CD4-positive, alpha-beta memory T cell (primary cell): Measurements from ENCODE around the gene PCSK4. TPM values are rescaled to one million over a fixed set of nuclear protein-coding genes. Genes with fewer than 3 reads are reported as not detected.

Experiments used
- CTCF ChIA-PET: fragments of 350-600 bp; sonication (Branson Sonifier 250); formaldehyde crosslinking; loops from one replicate; lab custom pipeline; 2021; ENCODE audit warnings: inconsistent platforms; ENCODE audit not compliant: partially characterized antibody; lab: Charles Lee
- POLR2A ChIA-PET: fragments of 350-600 bp; sonication (Branson Sonifier 250); formaldehyde crosslinking; loops from one replicate; lab custom pipeline; 2021; ENCODE audit not compliant: partially characterized antibody; lab: Charles Lee
- DNase-seq, 5 donors: peaks; one replicate each; pipeline versions ENCODE4 v3.0.0 to v3.0.0-alpha.2; 2020 to 2022; ENCODE audit warnings: mixed read lengths in 1 of 5
- H3K27ac ChIP-seq: one replicate; pipeline ENCODE4 v1.7.0; 2013; ENCODE audit warnings: low read depth, low read length
- H3K27me3 ChIP-seq: 2 replicates; pipeline ENCODE4 v1.7.0; 2013; ENCODE audit warnings: mild to moderate bottlenecking, low read length, moderate library complexity; ENCODE audit not compliant: insufficient read depth
- H3K36me3 ChIP-seq: 2 replicates; pipeline ENCODE4 v1.7.0; 2013; ENCODE audit warnings: mild to moderate bottlenecking, low read length, moderate library complexity; ENCODE audit not compliant: insufficient read depth
- H3K4me1 ChIP-seq: 2 replicates; pipeline ENCODE4 v1.7.0; 2013; ENCODE audit warnings: mild to moderate bottlenecking, low read length, moderate library complexity; ENCODE audit not compliant: insufficient read depth
- H3K4me3 ChIP-seq, 2 donors: one replicate each; pipeline ENCODE4 v1.7.0; 2013; ENCODE audit warnings: low read length in 2 of 2, mild to moderate bottlenecking in 1 of 2
- H3K9me3 ChIP-seq, 2 donors: one replicate each; pipeline ENCODE4 v1.7.0; 2013; ENCODE audit warnings: low read length in 2 of 2, control low read depth in 1 of 2; ENCODE audit not compliant: control insufficient read depth in 1 of 2
- H3K27ac Mint-ChIP-seq, 7 donors: one replicate each; pipeline ENCODE4 v1.8.0; 2020 to 2021; ENCODE audit warnings: mixed read lengths in 7 of 7, mild to moderate bottlenecking in 6 of 7, inconsistent platforms in 3 of 7, moderate library complexity in 3 of 7
- H3K27me3 Mint-ChIP-seq, 2 donors: one replicate each; pipeline ENCODE4 v1.8.0; 2020 to 2021; ENCODE audit warnings: mixed read lengths in 2 of 2
- H3K36me3 Mint-ChIP-seq, 2 donors: one replicate each; pipeline ENCODE4 v1.8.0; 2020 to 2021; ENCODE audit warnings: mixed read lengths in 2 of 2, inconsistent platforms in 1 of 2, mild to moderate bottlenecking in 1 of 2
- H3K4me1 Mint-ChIP-seq, 4 donors: one replicate each; pipeline ENCODE4 v1.8.0; 2020 to 2021; ENCODE audit warnings: mixed read lengths in 4 of 4, mild to moderate bottlenecking in 1 of 4
- H3K4me3 Mint-ChIP-seq, 8 donors: one replicate each; pipeline ENCODE4 v1.8.0; 2020 to 2021; ENCODE audit warnings: mixed read lengths in 8 of 8, mild to moderate bottlenecking in 7 of 8, moderate library complexity in 6 of 8, inconsistent platforms in 3 of 8
- H3K9me3 Mint-ChIP-seq, 8 donors: one replicate each; pipeline ENCODE4 v1.8.0; 2020 to 2021; ENCODE audit warnings: mixed read lengths in 8 of 8, mild to moderate bottlenecking in 5 of 8, inconsistent platforms in 3 of 8, moderate library complexity in 1 of 8
- intact Hi-C: fragments of 100-400 bp; cut with micrococcal nuclease; formaldehyde crosslinking; loops from one replicate; pipeline ENCODE4 v1.15.1; 2023
- polyA plus RNA-seq, 2 donors: library from polyadenylated mRNA; unstranded; fragments of 300-500 nt; fragmentation: Illumina TruSeq; gene quantifications; one replicate each; pipeline ENCODE4 v1.2.3, GENCODE V29; 2021
- total RNA-seq, 2 experiments: library from RNA; stranded (reverse); gene quantifications; one replicate each; pipeline ENCODE4 v1.2.3, GENCODE V29; 2021

The PCSK4 gene
- total and polyA plus RNA-seq, 4 experiments from 2014 or later: 3.1 to 3.7 TPM; not detected in 2

DNA sequence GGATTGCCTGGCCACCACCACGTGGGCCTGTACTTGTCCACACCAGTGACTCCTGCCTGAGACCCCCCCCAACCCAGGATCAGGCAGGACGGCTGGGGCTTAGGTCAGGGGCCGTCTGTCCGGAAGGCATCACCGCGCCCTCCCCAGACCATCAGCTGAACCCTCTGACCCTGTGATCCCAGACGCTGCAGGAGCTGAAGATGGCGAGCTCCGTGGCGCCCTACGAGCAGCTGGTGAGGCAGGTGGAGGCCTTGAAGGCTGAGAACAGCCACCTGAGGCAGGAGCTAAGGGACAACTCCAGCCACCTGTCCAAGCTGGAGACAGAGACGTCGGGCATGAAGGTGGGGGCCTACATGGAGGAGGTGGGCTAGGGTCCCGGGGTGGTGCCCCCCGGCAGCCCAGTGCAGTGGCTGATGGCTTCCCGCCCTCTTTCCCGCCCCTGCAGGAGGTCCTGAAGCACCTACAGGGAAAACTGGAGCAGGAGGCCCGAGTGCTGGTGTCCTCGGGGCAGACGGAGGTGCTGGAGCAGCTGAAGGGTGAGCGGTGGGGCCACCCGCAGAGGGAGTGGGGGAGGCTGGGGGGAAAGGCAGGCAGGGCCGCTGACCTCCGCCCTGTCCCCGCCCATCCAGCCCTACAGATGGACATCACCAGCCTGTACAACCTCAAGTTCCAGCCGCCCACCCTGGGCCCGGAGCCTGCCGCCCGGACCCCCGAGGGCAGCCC lies 37.2 kb downstream of the PCSK4 start:
- Mint-ChIP-seq H3K4me1 (peaks cover 8 to 27% (median 19%) of the 10 kb centered on the region in 4 donors), H3K27ac (no peak overlapping the region), H3K4me3 (no peak overlapping the region), H3K27me3 (peaks cover 25 to 43% of the 10 kb centered on the region in 2 donors), H3K9me3 (peaks cover 0 to 2% (median 0%) of the 10 kb centered on the region in 8 donors), H3K36me3 (no peaks in the 10 kb centered on the region)
- POLR2A ChIA-PET: interaction anchor here (0.6 to 0.9 kb wide), 2 partner anchors 10 to 38 kb away, joined by 3 read pairs; partner anchors contain the start of gene REEP6
- intact Hi-C loops: no loop called here
- CTCF ChIA-PET: interaction anchor here (1.5 kb wide), 1 partner anchor 13 kb away, joined by 3 read pairs; no protein-coding TSS in a partner anchor
- no peak for DNase-seq
- Histone ChIP-seq H3K27me3 (peaks cover 29% of the 10 kb centered on the region), H3K4me1 (peaks cover 30% of the 10 kb centered on the region), H3K36me3 (no peaks in the 10 kb centered on the region), H3K27ac (no peak overlapping the region), H3K9me3 (no peaks in the 10 kb centered on the region), H3K4me3 (no peak overlapping the region)

DNA sequence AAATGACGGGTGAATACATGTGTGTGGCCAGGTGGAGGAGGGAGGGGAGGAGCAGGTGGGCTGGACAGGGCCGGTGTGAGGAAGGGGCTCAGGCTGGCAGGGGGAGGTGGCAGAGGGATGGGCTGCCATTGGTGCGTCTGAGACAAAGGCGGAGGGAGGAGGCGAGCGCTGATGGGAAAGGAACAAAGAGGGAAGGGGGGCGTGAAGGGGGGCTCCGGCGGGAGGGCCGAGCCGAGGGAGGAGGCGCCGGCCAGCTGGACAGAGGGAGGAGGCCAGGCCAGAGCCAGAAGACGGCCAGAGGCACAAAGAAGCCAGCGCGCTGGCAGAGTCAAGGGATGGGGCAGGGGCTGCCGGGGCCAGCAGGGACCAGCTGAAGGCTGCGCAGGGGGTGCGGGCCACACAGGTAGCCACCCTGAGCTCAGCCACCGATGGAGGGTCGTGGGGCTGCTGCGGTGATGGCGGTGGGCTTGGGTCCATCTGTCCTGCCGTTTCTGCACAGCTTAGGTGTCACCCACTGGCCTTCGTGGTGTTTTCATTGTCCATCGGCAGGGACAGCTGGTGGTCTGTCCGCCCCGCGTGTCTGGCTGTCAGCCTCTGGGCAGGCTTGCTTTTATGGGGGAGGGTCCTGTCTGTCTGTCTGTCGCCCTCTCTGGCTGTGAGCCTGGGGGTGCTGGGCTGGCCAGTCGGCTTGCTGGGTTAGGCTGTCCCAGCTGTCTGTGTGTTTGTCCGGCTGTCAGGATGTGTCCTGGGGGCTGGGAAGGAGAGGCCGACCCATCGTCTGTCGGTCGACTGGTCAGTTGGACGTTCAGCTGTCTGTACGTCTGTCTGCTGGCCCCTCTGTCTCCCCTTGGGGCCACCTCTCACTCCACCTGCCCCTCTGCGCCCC lies 38.0 kb downstream of the PCSK4 start:
- Histone ChIP-seq H3K27me3 (peaks cover 37% of the 10 kb centered on the region), H3K9me3 (no peaks in the 10 kb centered on the region)
- intact Hi-C loops: no loop called here

GRCh38 chr19:1450735-1451731 lies 39.1 kb downstream of the PCSK4 start:
- Mint-ChIP-seq H3K27me3 (peaks cover 34 to 49% of the 10 kb centered on the region in 2 donors), H3K36me3 (no peaks in the 10 kb centered on the region), H3K4me1 (peaks cover 8 to 32% (median 19%) of the 10 kb centered on the region in 4 donors), H3K9me3 (peaks cover 0 to 3% (median 0%) of the 10 kb centered on the region in 8 donors), H3K4me3 (peak overlapping the region in 5 of 8 donors; percentile 25 to 68 (median 47)), H3K27ac (peak overlapping the region in 3 of 7 donors; percentile 17 to 65 (median 39))
- no peaks in the 10 kb centered on the region for H3K36me3 ChIP-seq
- H3K9me3 ChIP-seq: no peaks in the 10 kb centered on the region
- ChIA-PET CTCF (no interaction called here), POLR2A (no interaction called here)
- H3K4me1 ChIP-seq: peaks cover 32% of the 10 kb centered on the region
- peaks cover 40% of the 10 kb centered on the region for H3K27me3 ChIP-seq
- H3K4me3 ChIP-seq: no peak overlapping the region
- intact Hi-C loops: no loop called here
- no peak for DNase-seq
- H3K27ac ChIP-seq: no peak overlapping the region

More for the DNA sequence above, 38.0 kb downstream of the PCSK4 start:
- peaks cover 8 to 32% (median 19%) of the 10 kb centered on the region in 4 donors for H3K4me1 Mint-ChIP-seq
- no peak overlapping the region for H3K4me3 Mint-ChIP-seq
- no peak overlapping the region for H3K4me3 ChIP-seq
- H3K4me1 ChIP-seq: peaks cover 30% of the 10 kb centered on the region
- CTCF ChIA-PET: interaction anchor here (1.5 kb wide), 1 partner anchor 14 kb away, joined by 3 read pairs; no protein-coding TSS in a partner anchor
- peaks cover 0 to 2% (median 0%) of the 10 kb centered on the region in 8 donors for H3K9me3 Mint-ChIP-seq
- no peak overlapping the region for H3K27ac ChIP-seq
- no peak overlapping the region for H3K27ac Mint-ChIP-seq
- H3K36me3 Mint-ChIP-seq: no peaks in the 10 kb centered on the region
- no peaks in the 10 kb centered on the region for H3K36me3 ChIP-seq
- DNase-seq: no peak
- POLR2A ChIA-PET: interaction anchor here (0.6 kb wide), 1 partner anchor 9 kb away, joined by 3 read pairs; no protein-coding TSS in a partner anchor
- H3K27me3 Mint-ChIP-seq: peaks cover 33 to 49% of the 10 kb centered on the region in 2 donors

GRCh38 chr19:1449467-1450442 lies 40.4 kb downstream of the PCSK4 start, which contains the start of gene APC2:
TSS of gene APC2 (plus strand) at chr19:1450121. CDS start at chr19:1453002, 2,881 bp downstream.
- H3K4me3 ChIP-seq: no peak within 1 kb of the TSS
- intact Hi-C loops: no loop called here
- peaks cover 40% of the 10 kb centered on the region for H3K27me3 ChIP-seq
- Mint-ChIP-seq H3K9me3 (peaks cover 0 to 3% (median 0%) of the 10 kb centered on the region in 8 donors), H3K36me3 (no peaks in the 10 kb centered on the region), H3K27ac (peak within 1 kb of the TSS in 5 of 7 donors; percentile 17 to 77 (median 61)), H3K4me3 (peak within 1 kb of the TSS; percentile 25 to 68 (median 42)), H3K27me3 (peaks cover 29 to 40% of the 10 kb centered on the region in 2 donors), H3K4me1 (peaks cover 8 to 29% (median 14%) of the 10 kb centered on the region in 4 donors)
- DNase-seq: peak in 2 of 5 donors; percentile 31 to 38
- peaks cover 29% of the 10 kb centered on the region for H3K4me1 ChIP-seq
- no peaks in the 10 kb centered on the region for H3K36me3 ChIP-seq
- no peak within 1 kb of the TSS for H3K27ac ChIP-seq
- ChIA-PET POLR2A (interaction anchor here (0.9 kb wide), 1 partner anchor 41 kb away, joined by 3 read pairs; the partner anchor contains the start of gene REEP6), CTCF (no interaction called here)
- no peaks in the 10 kb centered on the region for H3K9me3 ChIP-seq

DNA sequence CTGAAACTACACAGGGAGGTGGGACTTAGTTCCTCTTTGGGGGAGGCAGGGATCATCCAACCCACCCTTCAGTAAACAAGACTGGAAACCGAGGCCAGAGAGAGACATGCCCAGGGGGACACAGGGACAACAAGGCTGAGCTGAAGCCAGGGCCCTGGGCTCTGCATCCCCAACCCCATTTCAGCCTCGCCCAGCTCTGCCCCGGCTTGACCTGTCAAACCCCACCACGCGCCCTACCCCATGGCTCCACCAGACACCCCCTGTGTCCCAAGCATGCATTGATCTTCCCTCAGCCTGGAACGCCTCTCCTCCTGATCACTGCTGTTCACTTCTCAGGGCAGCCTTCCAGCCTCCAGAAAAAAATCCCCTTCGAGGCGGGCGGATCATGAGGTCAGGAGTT lies 42.2 kb downstream of the PCSK4 start:
- H3K36me3 Mint-ChIP-seq: no peaks in the 10 kb centered on the region
- peak overlapping the region in 2 of 7 donors; percentile 68 to 70 for H3K27ac Mint-ChIP-seq
- intact Hi-C loops: no loop called here
- DNase-seq: no peak
- POLR2A ChIA-PET: interaction anchor here (1.7 kb wide), 1 partner anchor 8 kb away, joined by 5 read pairs; no protein-coding TSS in a partner anchor
- Histone ChIP-seq H3K9me3 (no peaks in the 10 kb centered on the region), H3K27ac (no peak overlapping the region), H3K36me3 (no peaks in the 10 kb centered on the region), H3K4me1 (peaks cover 36% of the 10 kb centered on the region), H3K4me3 (no peak overlapping the region), H3K27me3 (peaks cover 40% of the 10 kb centered on the region)
- CTCF ChIA-PET: no interaction called here
- H3K4me3 Mint-ChIP-seq: peak overlapping the region in 2 of 8 donors; percentile 21 to 64
- H3K9me3 Mint-ChIP-seq: peaks cover 0 to 3% (median 0%) of the 10 kb centered on the region in 8 donors
- peaks cover 8 to 34% (median 15%) of the 10 kb centered on the region in 4 donors for H3K4me1 Mint-ChIP-seq
- peaks cover 26 to 33% of the 10 kb centered on the region in 2 donors for H3K27me3 Mint-ChIP-seq
